ENCODE measurements around the gene GATA1. TPM values are rescaled to one million over a fixed set of nuclear protein-coding genes. Genes with fewer than 3 reads are reported as not detected.

Gene GATA1
- total RNA-seq, 3 donors from 2014 or later, result not detected

- TF ChIP-seq POLR2AphosphoS5 (IDR thresholded peaks at IDR 0.05), result no peak
- TF ChIP-seq, protein P1, sequence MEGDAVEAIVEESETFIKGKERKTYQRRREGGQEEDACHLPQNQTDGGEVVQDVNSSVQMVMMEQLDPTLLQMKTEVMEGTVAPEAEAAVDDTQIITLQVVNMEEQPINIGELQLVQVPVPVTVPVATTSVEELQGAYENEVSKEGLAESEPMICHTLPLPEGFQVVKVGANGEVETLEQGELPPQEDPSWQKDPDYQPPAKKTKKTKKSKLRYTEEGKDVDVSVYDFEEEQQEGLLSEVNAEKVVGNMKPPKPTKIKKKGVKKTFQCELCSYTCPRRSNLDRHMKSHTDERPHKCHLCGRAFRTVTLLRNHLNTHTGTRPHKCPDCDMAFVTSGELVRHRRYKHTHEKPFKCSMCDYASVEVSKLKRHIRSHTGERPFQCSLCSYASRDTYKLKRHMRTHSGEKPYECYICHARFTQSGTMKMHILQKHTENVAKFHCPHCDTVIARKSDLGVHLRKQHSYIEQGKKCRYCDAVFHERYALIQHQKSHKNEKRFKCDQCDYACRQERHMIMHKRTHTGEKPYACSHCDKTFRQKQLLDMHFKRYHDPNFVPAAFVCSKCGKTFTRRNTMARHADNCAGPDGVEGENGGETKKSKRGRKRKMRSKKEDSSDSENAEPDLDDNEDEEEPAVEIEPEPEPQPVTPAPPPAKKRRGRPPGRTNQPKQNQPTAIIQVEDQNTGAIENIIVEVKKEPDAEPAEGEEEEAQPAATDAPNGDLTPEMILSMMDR (IDR thresholded peaks at IDR 0.05), result no peak
- Histone ChIP-seq H3K27ac (no peak overlapping the region), H3K4me3 (no peak overlapping the region), H3K9me3 (no peaks in the 10 kb centered on the region), H3K36me3 (no peaks in the 10 kb centered on the region), H3K27me3 (peaks cover 0 to 37% of the 10 kb centered on the region in 2 donors), H3K4me1 (no peaks in the 10 kb centered on the region)
- intact Hi-C loops (cut with DNase I; ENCODE audit: low total_unique reads), result no loop called here
- no peak for DNase-seq (ENCODE audit: low spot score in 2 of 2)
These were observed 32.6 kb upstream of the GATA1 start for GRCh38 chrX:48753708-48754228.

GRCh38 chrX:48754238-48754637, 32.2 kb upstream of the GATA1 start:
- Histone ChIP-seq H3K4me1 (no peaks in the 10 kb centered on the region), H3K36me3 (no peaks in the 10 kb centered on the region)
- DNase-seq (ENCODE audit: low spot score in 2 of 2), result no peak

DNA sequence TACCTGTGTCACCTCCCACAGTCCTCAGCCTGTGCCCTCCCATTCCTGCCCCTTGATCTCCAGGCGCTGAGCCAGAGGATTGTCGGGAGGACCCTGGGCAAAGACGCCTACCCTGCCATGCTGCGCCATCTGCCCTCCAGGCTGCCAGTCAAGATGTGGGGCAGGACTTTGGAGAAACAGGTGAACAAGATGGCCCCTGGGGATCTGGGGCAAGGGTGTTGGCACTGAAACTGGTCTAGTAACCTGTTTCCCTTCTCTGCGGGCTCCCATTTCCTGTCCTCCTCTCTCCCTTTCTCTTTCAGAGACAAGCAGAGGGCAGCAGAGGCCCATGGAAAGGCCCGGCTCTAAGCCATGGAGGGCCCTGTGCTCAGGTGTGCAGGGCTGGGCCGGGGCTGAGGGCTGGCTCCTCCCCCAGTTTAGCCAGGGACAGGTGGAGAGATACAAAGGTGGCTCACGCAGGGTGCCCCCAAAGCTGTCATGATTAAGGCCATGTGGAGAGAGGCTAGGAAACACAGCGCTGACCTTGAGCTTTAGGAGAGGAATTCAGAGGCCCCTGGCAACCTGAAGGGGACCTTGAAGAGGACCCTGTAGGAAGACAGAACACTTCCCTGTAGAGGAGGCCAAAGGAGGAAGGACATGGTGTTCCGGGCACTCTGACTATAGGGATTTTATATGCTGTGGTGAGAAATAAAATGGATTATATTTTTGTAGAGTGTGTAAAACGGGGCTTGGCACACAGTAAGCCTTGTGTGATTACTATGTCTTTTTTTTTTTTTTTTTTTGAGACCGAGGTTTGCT, 24.5 kb upstream of the GATA1 start, which contains the start of gene GLOD5:
GLOD5 (plus strand) TSS at position 74 of the 798 bp plus-strand sequence; CDS start at position 118, 44 bp downstream.
- Histone ChIP-seq H3K4me1 (no peaks in the 10 kb centered on the region), H3K9me3 (no peaks in the 10 kb centered on the region), H3K27ac (peak within 1 kb of the TSS; percentile 57 to 67), H3K4me3 (peak within 1 kb of the TSS in 1 of 3 donors; percentile 41), H3K27me3 (peaks cover 0 to 48% of the 10 kb centered on the region in 2 donors), H3K36me3 (no peaks in the 10 kb centered on the region)
- TF ChIP-seq POLR2AphosphoS5 (IDR thresholded peaks at IDR 0.05) (peak in 1 of 3 donors; percentile 45), POLR2A (IDR thresholded peaks at IDR 0.05) (no peak)
- TF ChIP-seq, protein P1 (IDR thresholded peaks at IDR 0.05), result peak in 2 of 3 donors; percentile 33 to 51
- intact Hi-C loops (cut with DNase I; ENCODE audit: low total_unique reads), result no loop called here
- peak; percentile 67 to 69 for DNase-seq (ENCODE audit: low spot score in 2 of 2)

More at GRCh38 chrX:48754238-48754637, 32.2 kb upstream of the GATA1 start:
- Histone ChIP-seq H3K27ac (no peak overlapping the region), H3K27me3 (peaks cover 0 to 33% of the 10 kb centered on the region in 2 donors), H3K9me3 (no peaks in the 10 kb centered on the region), H3K4me3 (no peak overlapping the region)
- TF ChIP-seq POLR2AphosphoS5 (IDR thresholded peaks at IDR 0.05) (no peak), POLR2A (IDR thresholded peaks at IDR 0.05) (no peak)
- intact Hi-C loops (cut with DNase I; ENCODE audit: low total_unique reads), result no loop called here

DNA sequence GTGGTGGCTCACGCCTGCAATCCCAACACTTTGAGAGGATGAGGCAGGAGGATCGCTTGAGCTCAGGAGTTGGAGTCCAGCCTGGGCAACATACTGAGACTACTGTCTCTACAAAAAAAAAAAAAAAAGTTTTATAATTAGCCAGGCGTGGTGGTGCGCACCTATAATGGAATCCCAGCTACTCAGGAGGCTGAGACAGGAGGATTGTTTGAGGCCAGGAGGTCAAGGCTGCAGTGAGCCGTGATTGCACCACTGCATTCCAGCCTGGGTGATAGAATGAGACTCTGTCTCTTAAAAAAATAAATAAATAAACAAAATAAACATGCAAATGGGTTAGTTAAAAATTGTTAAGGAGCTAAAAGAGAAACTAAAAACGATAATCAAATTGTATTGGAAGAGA, 17.2 kb upstream of the GATA1 start:
- Histone ChIP-seq H3K36me3 (no peaks in the 10 kb centered on the region), H3K4me1 (no peaks in the 10 kb centered on the region), H3K9me3 (no peaks in the 10 kb centered on the region), H3K27me3 (peaks cover 0 to 32% of the 10 kb centered on the region in 2 donors), H3K27ac (no peak overlapping the region), H3K4me3 (no peak overlapping the region)
- TF ChIP-seq POLR2A (IDR thresholded peaks at IDR 0.05), result no peak
- TF ChIP-seq POLR2AphosphoS5 (IDR thresholded peaks at IDR 0.05), result no peak
- TF ChIP-seq, protein P1 (IDR thresholded peaks at IDR 0.05), result no peak
- intact Hi-C loops (cut with DNase I; ENCODE audit: low total_unique reads), result no loop called here
- no peak for DNase-seq (ENCODE audit: low spot score in 2 of 2)

DNA sequence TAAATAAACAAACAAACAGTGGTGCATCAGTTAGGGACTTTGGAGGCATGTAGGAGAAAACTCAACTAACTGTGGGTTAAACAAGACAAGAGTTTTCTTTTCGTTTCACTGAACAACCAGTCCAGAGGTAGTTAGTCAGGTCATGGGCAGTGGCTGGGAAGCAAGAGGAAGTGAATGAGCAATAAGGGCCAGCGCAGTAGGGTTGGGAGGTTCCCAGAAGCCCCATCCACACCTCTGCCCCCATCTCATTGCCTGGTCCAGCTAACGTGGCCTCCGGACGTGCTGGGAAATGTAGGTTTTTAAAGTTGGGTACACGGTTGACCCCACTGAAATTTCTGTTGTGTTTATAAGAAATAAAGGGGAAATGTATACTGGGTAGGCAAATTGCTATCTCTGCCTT, 16.1 kb upstream of the GATA1 start:
- TF ChIP-seq POLR2A (IDR thresholded peaks at IDR 0.05), result no peak
- TF ChIP-seq, protein P1 (IDR thresholded peaks at IDR 0.05), result no peak
- TF ChIP-seq POLR2AphosphoS5 (IDR thresholded peaks at IDR 0.05), result no peak

More for the DNA sequence above, 16.1 kb upstream of the GATA1 start:
- Histone ChIP-seq H3K9me3 (no peaks in the 10 kb centered on the region), H3K27ac (no peak overlapping the region), H3K36me3 (no peaks in the 10 kb centered on the region), H3K27me3 (peaks cover 0 to 35% of the 10 kb centered on the region in 2 donors), H3K4me3 (no peak overlapping the region), H3K4me1 (no peaks in the 10 kb centered on the region)
- intact Hi-C loops (cut with DNase I; ENCODE audit: low total_unique reads), result no loop called here
- no peak for DNase-seq (ENCODE audit: low spot score in 2 of 2)

Data from breast epithelium (tissue), 4 donors.